ENCODE data around the gene SPECC1L.
A peak's percentile ranks its signal among the peaks of the same experiment; 100 is the strongest.
"Not testable (repeated sequence)": the region's sequence is repeated elsewhere in the genome, so short reads cannot be mapped to it uniquely, and the experiment has no call there.

SPECC1L gene

GRCh38 chr22:24274696-24275405 lies 4.2 kb downstream of the SPECC1L start:
- peak in 2 of 42 donors; percentile 19 to 40 for DNase-seq
- intact Hi-C loops (cut with DNase I), result loop anchor here (10.0 kb wide), 1 partner anchor 280 kb away; the partner anchor contains the start of genes GUCD1 and SNRPD3

- DNase-seq; intact Hi-C loops (cut with DNase I): not testable (repeated sequence)
These were observed 9.7 kb downstream of the SPECC1L start for GRCh38 chr22:24280363-24280762.

DNA sequence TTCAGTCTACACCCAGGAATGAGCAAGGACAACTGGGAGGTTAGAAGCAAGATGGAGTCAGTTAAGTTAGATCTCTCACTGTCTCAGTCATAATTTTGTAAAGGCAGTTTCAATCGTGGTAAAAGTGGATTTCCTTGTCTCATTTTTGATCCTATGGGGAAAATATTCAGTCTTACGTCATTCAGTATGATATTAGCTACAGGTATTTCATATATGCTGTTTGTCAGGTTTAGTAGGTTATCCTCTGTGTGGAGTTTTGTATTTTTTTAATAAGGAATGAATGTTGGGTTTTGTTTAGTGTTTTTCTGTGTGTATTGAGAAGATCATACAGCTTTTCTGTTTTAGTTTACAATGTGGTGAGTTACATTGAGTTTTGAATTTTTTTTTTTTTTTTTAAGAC lies 11.8 kb downstream of the SPECC1L start:
- DNase-seq, result no peak
- intact Hi-C loops (cut with DNase I), result no loop called here

DNA sequence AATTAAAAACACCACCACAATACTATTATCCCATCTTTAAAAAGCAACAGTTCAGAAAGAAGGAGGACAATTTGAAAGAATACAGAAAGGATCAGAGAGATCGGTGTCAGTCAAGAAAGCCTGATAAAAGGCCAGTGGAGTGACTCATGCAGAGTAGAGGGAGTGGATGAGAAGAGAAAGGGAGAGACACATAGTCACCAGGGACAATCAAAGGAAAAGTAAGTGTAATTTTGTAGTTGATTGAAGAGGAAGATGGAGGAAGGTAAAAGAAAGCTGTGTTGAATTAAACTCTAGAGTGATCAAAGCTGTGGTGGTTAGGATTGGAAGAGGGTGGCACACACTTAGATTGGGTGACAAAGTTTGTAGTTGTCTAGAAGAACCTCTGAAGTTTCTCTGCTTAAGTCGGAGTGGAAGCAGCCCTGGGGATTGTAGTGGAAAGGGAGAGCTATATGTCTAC lies 14.1 kb downstream of the SPECC1L start:
- intact Hi-C loops (cut with DNase I), result no loop called here

GRCh38 chr22:24285245-24285644 lies 14.6 kb downstream of the SPECC1L start:
- intact Hi-C loops (cut with DNase I), result no loop called here
- DNase-seq, result peak in 2 of 42 donors; percentile 27 to 41

More for the DNA sequence above, 14.1 kb downstream of the SPECC1L start:
- DNase-seq, result no peak

GRCh38 chr22:24287212-24287611 lies 16.6 kb downstream of the SPECC1L start:
- DNase-seq; intact Hi-C loops (cut with DNase I): not testable (repeated sequence)

DNA sequence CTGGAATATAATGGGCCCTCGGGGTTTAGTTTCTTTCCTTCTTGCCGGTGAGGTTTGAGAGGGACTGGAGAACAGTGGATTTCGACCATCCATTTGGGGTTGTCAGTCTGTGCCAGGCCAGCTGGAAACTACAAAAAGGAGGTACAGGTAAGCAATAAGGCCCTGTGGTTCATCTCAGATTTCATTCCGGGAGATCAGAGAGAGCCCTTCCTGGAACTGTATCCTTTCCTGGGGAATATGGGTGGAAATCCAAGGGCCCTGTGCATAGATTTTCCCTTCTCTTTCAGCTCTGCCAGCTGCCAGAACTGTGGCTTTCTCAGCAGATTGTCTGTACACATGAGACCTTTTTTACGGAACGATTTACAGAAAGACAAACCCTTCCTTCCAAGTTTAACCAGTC lies 17.2 kb downstream of the SPECC1L start:
- intact Hi-C loops (cut with DNase I); DNase-seq: not testable (repeated sequence)

GRCh38 chr22:24289114-24289513 lies 18.5 kb downstream of the SPECC1L start:
- no peak for DNase-seq
- intact Hi-C loops (cut with DNase I), result no loop called here

DNA sequence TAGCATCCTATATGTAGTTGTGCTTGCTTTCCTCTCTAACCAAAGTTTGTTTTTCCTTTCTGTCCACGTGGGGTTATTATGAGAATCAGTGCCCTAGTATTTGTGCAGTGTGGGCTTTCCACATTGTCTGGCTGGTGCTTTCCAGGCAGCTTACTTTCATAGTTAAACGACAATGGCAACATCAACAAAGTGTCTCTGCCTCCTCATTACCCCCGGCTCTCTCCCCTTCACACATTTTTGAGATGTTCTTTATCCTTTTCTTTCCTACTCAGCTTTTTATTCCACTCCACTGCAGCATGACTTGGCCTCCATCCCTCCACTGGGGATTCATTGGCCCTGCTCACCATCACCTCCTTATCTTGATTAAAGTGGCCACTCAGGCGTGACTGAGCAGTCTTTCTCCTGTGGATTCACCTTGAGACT lies 19.1 kb downstream of the SPECC1L start:
- peak in 1 of 42 donors; percentile 36 for DNase-seq
- intact Hi-C loops (cut with DNase I), result no loop called here

DNA sequence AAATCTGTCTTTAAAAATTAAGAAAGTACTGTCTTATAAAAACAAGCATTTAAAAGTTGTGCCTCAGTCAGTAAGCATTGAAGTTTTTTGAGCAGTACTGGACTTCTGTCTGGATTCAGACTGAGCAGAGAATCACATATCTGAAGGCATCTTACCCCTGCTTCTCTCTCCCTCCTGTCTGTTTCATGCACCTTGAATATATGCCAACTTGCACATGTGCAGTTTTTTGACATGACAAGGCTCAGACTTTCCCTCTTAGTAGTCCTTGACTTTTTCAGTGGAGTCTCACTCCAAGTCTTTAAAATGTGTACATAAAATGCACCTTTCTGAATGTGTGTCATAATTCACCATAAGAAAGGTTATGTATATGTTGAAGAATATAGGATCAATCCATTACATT lies 19.8 kb downstream of the SPECC1L start:
- intact Hi-C loops (cut with DNase I), result no loop called here
- no peak for DNase-seq

GRCh38 chr22:24291515-24292201 lies 21.0 kb downstream of the SPECC1L start:
- DNase-seq, result no peak
- intact Hi-C loops (cut with DNase I), result no loop called here

- intact Hi-C loops (cut with DNase I); DNase-seq: not testable (repeated sequence)
These were observed 21.7 kb downstream of the SPECC1L start for GRCh38 chr22:24292202-24292830.

GRCh38 chr22:24294913-24295312 lies 24.3 kb downstream of the SPECC1L start:
- DNase-seq; intact Hi-C loops (cut with DNase I): not testable (repeated sequence)

GRCh38 chr22:24298497-24299155 lies 28.0 kb downstream of the SPECC1L start:
- intact Hi-C loops (cut with DNase I); DNase-seq: not testable (repeated sequence)

DNA sequence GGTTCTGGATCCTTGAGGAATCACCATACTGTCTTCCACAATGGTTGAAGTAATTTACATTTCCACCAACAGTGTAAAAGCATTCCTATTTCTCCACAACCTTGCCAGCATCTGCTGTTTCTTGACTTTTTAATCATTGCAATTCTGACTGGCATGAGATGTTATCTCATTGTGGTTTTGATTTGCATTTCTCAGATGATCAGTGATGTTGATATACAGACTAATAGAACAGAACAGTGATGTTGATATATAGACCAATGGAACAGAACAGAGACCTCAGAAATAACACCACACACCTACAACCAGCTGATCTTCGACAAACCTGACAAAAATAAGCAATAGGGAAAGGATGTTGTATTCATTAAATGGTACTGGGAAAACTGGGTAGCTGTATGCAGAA lies 29.9 kb downstream of the SPECC1L start:
- intact Hi-C loops (cut with DNase I); DNase-seq: not testable (repeated sequence)

DNA sequence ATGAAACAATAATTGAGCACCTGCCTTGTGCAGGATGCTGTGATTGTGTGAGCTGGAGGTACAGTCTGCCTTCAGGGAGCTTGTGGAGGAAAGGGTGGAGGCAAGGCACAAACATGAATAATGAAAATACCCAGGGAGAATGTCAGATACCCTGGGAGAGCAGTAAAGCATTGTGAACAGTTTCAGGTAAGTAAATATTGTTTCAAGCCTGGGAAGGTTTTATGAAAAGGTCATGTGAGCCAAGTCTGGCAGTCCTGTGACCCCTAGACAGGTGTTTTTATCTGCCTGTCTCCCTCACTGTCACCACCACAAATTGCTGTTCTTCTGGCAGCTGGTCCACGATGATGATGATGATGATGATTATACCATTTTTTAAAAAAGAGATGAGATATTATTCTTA lies 32.0 kb downstream of the SPECC1L start:
- no peak for DNase-seq
- intact Hi-C loops (cut with DNase I), result no loop called here

DNA sequence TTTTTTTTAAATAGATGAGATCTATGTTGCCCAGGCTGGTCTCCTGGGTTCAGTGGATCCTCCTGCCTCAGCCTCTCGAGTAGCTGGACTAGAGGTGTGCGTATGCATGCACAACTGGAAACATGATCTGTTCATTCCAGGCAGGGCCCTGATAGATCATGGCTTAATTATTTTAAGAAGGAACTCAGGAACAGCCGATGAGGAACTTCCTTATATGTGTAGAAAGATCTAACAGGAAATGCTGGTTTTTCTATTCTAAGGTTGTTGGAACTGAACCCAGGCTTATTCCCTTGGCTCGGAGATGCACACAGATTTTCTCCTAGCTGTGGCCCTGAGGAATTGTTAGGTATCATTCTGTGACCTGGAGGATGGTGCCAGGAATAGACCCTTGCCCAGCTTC lies 32.4 kb downstream of the SPECC1L start:
- intact Hi-C loops (cut with DNase I), result no loop called here

DNA sequence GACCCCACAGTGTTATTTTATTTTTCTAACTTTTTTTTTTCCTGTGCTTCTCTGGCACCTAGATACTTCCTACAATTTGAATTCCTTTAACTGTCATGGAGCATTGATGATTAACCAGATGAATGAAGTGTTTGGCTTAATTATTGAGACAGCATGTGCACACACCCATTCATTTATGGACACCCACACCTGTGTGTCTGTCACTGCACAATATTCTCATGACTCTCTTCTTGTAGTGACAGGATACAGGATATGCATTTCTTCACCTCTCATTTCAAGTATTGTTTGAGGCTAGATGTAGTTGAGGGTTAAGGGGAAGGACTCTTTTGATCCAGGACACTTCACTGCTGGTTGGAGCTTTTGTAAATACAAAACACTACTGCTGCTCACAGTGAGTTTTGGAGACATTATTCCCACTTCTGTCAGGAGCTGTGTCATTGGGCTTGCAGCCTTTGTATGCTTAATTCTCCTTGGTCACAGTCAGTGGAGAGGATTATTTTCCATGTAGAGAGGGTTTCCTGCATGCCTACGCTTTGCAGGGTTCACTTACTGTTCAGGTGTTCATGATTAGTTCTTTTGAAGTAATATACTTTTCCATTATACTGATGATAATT lies 33.5 kb downstream of the SPECC1L start:
- intact Hi-C loops (cut with DNase I), result no loop called here
- no peak for DNase-seq

More for the DNA sequence above, 32.4 kb downstream of the SPECC1L start:
- no peak for DNase-seq

DNA sequence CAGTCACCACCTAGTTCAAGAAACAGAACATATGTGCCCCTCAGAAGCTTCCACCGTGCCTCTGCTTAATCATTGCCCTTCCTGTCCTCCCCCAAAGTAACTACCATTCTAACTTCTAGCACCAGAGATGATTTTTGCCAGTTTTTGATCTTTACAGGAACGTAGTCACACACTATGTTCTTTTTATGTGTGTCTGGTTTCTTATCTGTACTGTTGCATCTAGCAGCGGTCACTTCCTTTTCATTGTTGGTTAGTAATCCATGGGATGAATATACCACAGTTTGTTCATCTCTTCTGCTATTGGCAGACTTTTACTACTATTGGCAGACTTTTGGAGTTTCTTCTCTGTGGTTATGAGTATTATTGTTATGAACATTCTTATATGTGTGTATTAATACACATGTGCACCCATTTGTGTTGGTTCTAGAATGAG lies 34.6 kb downstream of the SPECC1L start:
- DNase-seq, result no peak
- intact Hi-C loops (cut with DNase I), result no loop called here
